Measurements from ENCODE around the gene PTPRN2.

The PTPRN2 gene

DNA sequence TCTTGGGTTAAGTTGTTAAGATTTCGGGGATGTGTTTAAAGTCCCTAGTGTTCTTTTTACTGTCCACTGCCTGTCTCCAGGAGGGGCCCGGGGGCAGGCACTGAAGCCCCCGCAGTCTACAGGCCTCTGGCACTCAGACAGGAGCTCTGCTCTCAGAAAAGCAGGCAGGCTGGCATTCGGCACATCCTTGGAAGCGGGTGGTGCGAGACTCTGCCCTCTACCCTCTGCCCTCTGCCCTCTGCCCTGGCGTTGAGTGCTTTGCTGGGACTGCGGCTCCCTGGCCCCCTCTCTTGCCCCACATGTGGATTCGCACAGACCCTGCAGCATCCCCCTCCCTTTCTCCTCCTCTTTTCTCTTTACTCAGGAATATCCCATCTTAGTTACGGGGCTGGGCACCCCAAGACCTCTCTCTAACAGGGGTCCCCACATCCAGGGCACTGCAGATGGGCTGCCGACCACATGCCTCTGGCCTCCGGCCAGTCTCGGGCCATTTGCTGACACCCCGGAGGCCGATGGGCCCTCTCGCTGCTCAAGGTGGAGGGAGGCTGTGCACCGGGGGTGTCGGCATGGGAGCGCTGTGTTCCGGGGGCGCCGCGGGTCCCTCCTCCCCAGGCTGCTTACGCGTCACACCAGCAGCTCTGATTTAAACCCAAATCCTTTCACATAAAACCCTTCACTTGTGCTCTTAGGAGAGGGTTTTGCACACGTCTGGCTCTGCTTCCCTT lies 770.9 kb downstream of the PTPRN2 start:
- H3K4me3 ChIP-seq (ENCODE audit: low read depth, low read length): no peak overlapping the region
- no peak for DNase-seq (ENCODE audit: low read depth)
- TF ChIP-seq, protein P1, sequence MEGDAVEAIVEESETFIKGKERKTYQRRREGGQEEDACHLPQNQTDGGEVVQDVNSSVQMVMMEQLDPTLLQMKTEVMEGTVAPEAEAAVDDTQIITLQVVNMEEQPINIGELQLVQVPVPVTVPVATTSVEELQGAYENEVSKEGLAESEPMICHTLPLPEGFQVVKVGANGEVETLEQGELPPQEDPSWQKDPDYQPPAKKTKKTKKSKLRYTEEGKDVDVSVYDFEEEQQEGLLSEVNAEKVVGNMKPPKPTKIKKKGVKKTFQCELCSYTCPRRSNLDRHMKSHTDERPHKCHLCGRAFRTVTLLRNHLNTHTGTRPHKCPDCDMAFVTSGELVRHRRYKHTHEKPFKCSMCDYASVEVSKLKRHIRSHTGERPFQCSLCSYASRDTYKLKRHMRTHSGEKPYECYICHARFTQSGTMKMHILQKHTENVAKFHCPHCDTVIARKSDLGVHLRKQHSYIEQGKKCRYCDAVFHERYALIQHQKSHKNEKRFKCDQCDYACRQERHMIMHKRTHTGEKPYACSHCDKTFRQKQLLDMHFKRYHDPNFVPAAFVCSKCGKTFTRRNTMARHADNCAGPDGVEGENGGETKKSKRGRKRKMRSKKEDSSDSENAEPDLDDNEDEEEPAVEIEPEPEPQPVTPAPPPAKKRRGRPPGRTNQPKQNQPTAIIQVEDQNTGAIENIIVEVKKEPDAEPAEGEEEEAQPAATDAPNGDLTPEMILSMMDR (IDR thresholded peaks at IDR 0.05; ENCODE audit: low read depth, low read length, missing control alignments): no peak

DNA sequence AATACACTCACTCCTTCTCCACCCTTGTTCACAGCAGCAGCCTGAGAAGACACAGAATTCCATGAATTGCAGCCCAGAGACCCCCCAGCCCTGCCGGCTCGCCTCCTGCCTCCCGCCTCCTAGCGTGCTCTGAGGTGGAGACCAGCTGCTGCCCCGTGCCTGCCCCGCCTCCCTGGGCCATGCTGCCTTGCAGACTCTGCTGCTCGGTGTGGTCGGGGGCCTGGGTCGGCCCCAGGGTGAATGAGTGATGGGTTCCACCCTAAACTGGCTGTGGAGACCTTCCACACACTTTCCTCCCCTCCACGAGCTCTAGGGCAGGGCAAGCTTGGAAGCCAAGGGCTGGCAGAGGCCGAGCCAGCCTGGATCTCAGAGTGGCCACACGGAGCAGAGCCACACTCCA lies 771.5 kb downstream of the PTPRN2 start:
- TF ChIP-seq, protein P1 (IDR thresholded peaks at IDR 0.05; ENCODE audit: low read depth, low read length, missing control alignments): no peak
- H3K4me3 ChIP-seq (ENCODE audit: low read depth, low read length): no peak overlapping the region
- DNase-seq (ENCODE audit: low read depth): no peak

DNA sequence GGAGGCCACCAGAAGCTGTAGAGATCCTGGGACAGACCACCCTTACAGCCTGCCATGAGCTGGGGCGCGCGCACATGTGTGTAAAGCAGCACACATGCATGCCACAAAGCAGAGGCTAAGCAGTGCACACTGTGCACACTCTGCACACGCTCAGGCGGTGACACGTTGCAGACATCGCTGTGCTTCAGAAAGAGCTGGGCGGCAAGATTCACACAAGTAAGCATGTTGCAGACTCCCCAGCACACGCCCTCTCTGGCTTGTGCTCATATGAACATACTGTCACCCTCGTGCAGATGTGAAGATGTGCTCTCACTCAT lies 772.0 kb downstream of the PTPRN2 start:
- no peak for DNase-seq (ENCODE audit: low read depth)
- TF ChIP-seq, protein P1 (IDR thresholded peaks at IDR 0.05; ENCODE audit: low read depth, low read length, missing control alignments): no peak
- no peak overlapping the region for H3K4me3 ChIP-seq (ENCODE audit: low read depth, low read length)

DNA sequence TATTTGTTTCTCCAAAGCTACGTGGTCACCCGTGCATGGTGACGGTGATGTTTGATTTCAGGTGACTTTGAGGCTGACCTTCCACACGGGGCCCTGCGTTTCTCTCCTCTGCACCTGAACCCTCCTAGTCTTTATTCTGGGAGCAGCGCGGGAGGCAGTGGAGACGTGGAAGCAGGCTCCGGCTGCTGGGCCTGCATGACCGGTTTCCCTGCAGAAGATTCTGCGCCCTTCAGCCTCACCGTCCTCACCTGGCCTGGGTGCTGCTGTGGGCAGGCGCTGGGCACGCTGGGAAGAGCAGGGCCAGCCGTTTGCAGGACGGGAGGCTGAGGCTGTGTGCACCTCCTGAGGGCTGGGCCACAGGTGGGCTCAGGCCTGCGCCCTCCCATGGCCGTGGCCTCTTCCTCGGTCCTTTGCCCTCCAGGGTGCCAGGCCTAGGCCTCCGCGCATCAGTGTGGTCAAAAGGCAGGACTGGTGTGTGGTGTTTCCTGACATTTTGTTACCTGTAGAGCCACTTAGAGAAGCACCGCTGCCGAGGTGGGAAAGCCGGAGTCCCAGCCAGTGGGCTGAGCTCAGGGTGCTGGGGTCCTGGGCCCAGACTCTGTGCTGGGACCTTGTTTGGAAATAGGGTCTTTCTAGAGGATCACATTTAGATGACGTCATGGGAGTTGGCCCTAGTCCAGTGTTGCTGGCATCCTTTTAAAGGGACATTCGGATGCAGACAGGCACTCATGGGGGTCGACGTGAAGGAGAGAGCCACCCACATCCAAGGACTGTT lies 772.5 kb downstream of the PTPRN2 start:
- no peak for DNase-seq (ENCODE audit: low read depth)
- no peak overlapping the region for H3K4me3 ChIP-seq (ENCODE audit: low read depth, low read length)
- TF ChIP-seq, protein P1 (IDR thresholded peaks at IDR 0.05; ENCODE audit: low read depth, low read length, missing control alignments): no peak

DNA sequence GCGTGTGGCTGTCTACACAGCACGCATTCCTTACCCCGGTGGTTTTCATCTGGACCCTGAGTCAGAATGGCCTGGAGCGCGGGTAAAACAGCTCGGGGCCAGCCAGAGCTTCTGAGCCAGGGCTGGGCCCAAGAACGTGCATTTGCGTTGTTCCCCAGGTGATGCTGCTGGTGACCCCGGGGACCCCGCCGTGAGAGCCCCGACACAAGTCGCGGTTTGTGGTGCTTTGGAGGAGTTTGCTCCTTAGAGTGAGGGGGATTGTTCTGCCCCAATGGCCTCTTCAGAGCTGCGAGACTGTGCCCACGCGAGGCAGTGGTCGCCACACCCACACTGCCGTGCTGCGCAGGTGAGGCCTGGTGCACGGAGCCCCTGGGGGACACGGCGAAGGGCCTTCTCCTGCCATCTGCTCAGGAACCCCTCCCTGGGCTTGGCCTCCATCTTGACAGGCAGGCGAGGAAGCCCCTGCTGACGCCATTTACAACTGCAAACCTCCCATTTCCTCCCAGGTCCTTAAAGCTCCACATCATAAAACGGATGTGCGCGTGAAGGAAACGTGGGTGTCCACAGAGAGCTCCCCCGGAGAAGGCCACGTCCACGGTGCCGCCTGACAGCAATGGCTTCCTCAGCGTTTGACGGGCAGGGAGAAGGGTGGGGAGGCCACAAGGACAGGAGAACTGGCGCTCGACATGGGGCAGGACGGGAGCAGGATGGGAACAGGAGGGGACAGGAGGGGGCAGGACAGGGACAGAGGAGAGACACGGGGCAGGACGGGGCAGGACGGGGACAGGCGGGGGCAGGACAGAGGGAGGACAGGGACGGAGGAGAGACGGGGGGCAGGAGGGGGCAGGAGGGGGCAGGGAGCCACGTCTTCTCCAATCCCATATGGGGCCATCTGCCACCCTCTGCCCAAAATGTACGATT lies 773.6 kb downstream of the PTPRN2 start:
- TF ChIP-seq, protein P1 (IDR thresholded peaks at IDR 0.05; ENCODE audit: low read depth, low read length, missing control alignments): no peak
- no peak for DNase-seq (ENCODE audit: low read depth)
- no peak overlapping the region for H3K4me3 ChIP-seq (ENCODE audit: low read depth, low read length)

DNA sequence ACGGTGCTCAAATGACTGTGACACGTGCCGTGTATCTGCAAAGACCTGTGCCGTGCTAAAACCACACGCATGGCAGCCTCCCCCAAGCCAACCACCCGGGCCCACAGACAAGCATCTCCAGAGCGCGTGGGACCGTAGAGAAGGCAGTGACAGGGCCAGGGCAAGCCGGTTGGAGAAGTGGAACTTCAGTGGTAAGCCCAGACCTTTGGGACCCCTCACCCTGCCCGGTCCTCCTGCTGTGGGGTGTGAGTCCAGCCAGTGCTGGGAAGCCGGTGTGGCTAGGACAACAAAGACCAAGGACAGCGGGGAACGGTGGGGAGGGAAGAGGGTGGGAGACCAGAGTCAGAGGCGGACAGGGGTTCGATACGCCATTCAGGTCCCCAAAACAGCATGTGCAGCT lies 774.6 kb downstream of the PTPRN2 start:
- TF ChIP-seq, protein P1 (IDR thresholded peaks at IDR 0.05; ENCODE audit: low read depth, low read length, missing control alignments): no peak
- DNase-seq (ENCODE audit: low read depth): no peak
- no peak overlapping the region for H3K4me3 ChIP-seq (ENCODE audit: low read depth, low read length)
